ENCODE results near the gene RNF224.

The RNF224 gene

GRCh38 chr9:137215196-137215986 lies 11.9 kb upstream of the RNF224 start:
- DNase-seq (ENCODE audit: low read depth), result no peak

- DNase-seq (ENCODE audit: low read depth), result no peak
Observed at GRCh38 chr9:137216188-137216965, 10.9 kb upstream of the RNF224 start.

- DNase-seq (ENCODE audit: low read depth), result no peak
Observed at GRCh38 chr9:137217276-137218211, 9.8 kb upstream of the RNF224 start.

- no peak for DNase-seq (ENCODE audit: low read depth)
Observed at GRCh38 chr9:137218212-137218753, 9.0 kb upstream of the RNF224 start.

- DNase-seq (ENCODE audit: low read depth), result no peak
Observed at GRCh38 chr9:137218754-137219271, 8.5 kb upstream of the RNF224 start.

- no peak for DNase-seq (ENCODE audit: low read depth)
Observed at GRCh38 chr9:137219757-137220316, 7.5 kb upstream of the RNF224 start.

- DNase-seq (ENCODE audit: low read depth), result no peak
Observed at GRCh38 chr9:137220317-137221094, 6.8 kb upstream of the RNF224 start.

- no peak for DNase-seq (ENCODE audit: low read depth)
Observed at GRCh38 chr9:137221095-137221505, 6.2 kb upstream of the RNF224 start.

- no peak for DNase-seq (ENCODE audit: low read depth)
Observed at GRCh38 chr9:137221506-137222111, 5.7 kb upstream of the RNF224 start.

- DNase-seq (ENCODE audit: low read depth), result no peak
Observed at GRCh38 chr9:137222190-137223077, 4.9 kb upstream of the RNF224 start, which contains the start of gene RNF208. Gene RNF208, minus strand, starts transcription at chr9:137222240. Its CDS starts 1,028 bp downstream, at chr9:137221212.

- peak; percentile 95 for DNase-seq (ENCODE audit: low read depth)
Observed at GRCh38 chr9:137223078-137223970, 4.0 kb upstream of the RNF224 start.

- no peak for DNase-seq (ENCODE audit: low read depth)
Observed at GRCh38 chr9:137224830-137225694, 2.2 kb upstream of the RNF224 start, which contains the start of gene CYSRT1. Gene CYSRT1, plus strand, starts transcription at chr9:137225174. Its CDS starts 448 bp downstream, at chr9:137225622.

- no peak for DNase-seq (ENCODE audit: low read depth)
Observed at GRCh38 chr9:137225699-137226331, 1.5 kb upstream of the RNF224 start.

- no peak for DNase-seq (ENCODE audit: low read depth)
Observed at GRCh38 chr9:137226338-137227053, 806 bp upstream of the RNF224 start.

GRCh38 chr9:137227853-137228505 lies 677 bp downstream of the RNF224 start:
- DNase-seq (ENCODE audit: low read depth), result no peak

Data from activated T-helper 1 cell treated with Interleukin-2 at 50 U/mL for 16 hours (primary cell).